Osteocyte (in vitro differentiated cells): ENCODE measurements around the gene PTPRK. TPM values are rescaled to one million over a fixed set of nuclear protein-coding genes. Genes with fewer than 3 reads are reported as not detected.

Experiments
- DNase-seq: peaks from one replicate; pipeline ENCODE4 v3.0.0; 2021; ENCODE audit warnings: mixed read lengths; ENCODE audit not compliant: unreplicated experiment; ENCODE audit errors: extremely low spot score
- H3K27ac Mint-ChIP-seq: one replicate; pipeline ENCODE4 v1.8.0; 2021; ENCODE audit warnings: mild to moderate bottlenecking, mixed read lengths; ENCODE audit not compliant: unreplicated experiment
- H3K27me3 Mint-ChIP-seq: one replicate; pipeline ENCODE4 v1.8.0; 2021; ENCODE audit warnings: mixed read lengths; ENCODE audit not compliant: unreplicated experiment
- H3K36me3 Mint-ChIP-seq: one replicate; pipeline ENCODE4 v1.8.0; 2021; ENCODE audit warnings: mixed read lengths; ENCODE audit not compliant: unreplicated experiment
- H3K4me1 Mint-ChIP-seq: one replicate; pipeline ENCODE4 v1.8.0; 2021; ENCODE audit warnings: mixed read lengths; ENCODE audit not compliant: unreplicated experiment
- H3K4me3 Mint-ChIP-seq: one replicate; pipeline ENCODE4 v1.8.0; 2021; ENCODE audit warnings: mild to moderate bottlenecking, moderate library complexity, mixed read lengths; ENCODE audit not compliant: unreplicated experiment
- H3K9me3 Mint-ChIP-seq: one replicate; pipeline ENCODE4 v1.8.0; 2021; ENCODE audit warnings: mixed read lengths; ENCODE audit not compliant: unreplicated experiment
- total RNA-seq: library from RNA; stranded (reverse); gene quantifications from 2 replicates; pipeline ENCODE4 v1.2.1, GENCODE V29; 2021
- TF ChIP-seq, protein P1 (sequence below): fragments of 200-600 bp; sonication (generic); IDR thresholded peaks from 2 replicates; pipeline ENCODE4 v1.5.0; 2021; ENCODE audit warnings: antibody characterized with exemption, mild to moderate bottlenecking, moderate library complexity

Gene PTPRK
- total RNA-seq, 1 donor from 2014 or later = 130 TPM

GRCh38 chr6:128379577-128379976 lies 140.8 kb downstream of the PTPRK start:
- TF ChIP-seq, protein P1, sequence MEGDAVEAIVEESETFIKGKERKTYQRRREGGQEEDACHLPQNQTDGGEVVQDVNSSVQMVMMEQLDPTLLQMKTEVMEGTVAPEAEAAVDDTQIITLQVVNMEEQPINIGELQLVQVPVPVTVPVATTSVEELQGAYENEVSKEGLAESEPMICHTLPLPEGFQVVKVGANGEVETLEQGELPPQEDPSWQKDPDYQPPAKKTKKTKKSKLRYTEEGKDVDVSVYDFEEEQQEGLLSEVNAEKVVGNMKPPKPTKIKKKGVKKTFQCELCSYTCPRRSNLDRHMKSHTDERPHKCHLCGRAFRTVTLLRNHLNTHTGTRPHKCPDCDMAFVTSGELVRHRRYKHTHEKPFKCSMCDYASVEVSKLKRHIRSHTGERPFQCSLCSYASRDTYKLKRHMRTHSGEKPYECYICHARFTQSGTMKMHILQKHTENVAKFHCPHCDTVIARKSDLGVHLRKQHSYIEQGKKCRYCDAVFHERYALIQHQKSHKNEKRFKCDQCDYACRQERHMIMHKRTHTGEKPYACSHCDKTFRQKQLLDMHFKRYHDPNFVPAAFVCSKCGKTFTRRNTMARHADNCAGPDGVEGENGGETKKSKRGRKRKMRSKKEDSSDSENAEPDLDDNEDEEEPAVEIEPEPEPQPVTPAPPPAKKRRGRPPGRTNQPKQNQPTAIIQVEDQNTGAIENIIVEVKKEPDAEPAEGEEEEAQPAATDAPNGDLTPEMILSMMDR = no peak
- Mint-ChIP-seq H3K27ac (no peak overlapping the region), H3K9me3 (peaks cover 17% of the 10 kb centered on the region), H3K27me3 (no peaks in the 10 kb centered on the region), H3K36me3 (peaks cover 25% of the 10 kb centered on the region), H3K4me3 (no peak overlapping the region), H3K4me1 (peaks cover 19% of the 10 kb centered on the region)
- no peak for DNase-seq

GRCh38 chr6:128376952-128377503 lies 143.4 kb downstream of the PTPRK start:
- Mint-ChIP-seq H3K9me3 (peaks cover 17% of the 10 kb centered on the region), H3K27ac (no peak overlapping the region), H3K4me3 (no peak overlapping the region), H3K27me3 (no peaks in the 10 kb centered on the region), H3K4me1 (peaks cover 22% of the 10 kb centered on the region), H3K36me3 (peaks cover 33% of the 10 kb centered on the region)
- TF ChIP-seq, protein P1 = no peak
- DNase-seq = no peak

- Mint-ChIP-seq H3K9me3 (no peaks in the 10 kb centered on the region), H3K27ac (peak overlapping the region; percentile 86), H3K4me3 (no peak overlapping the region), H3K36me3 (peaks cover 17% of the 10 kb centered on the region), H3K27me3 (no peaks in the 10 kb centered on the region), H3K4me1 (peaks cover 38% of the 10 kb centered on the region)
- TF ChIP-seq, protein P1 = no peak
- no peak for DNase-seq
Measured at GRCh38 chr6:128371136-128371535, 149.3 kb downstream of the PTPRK start.

GRCh38 chr6:128370072-128370471 lies 150.3 kb downstream of the PTPRK start:
- no peaks in the 10 kb centered on the region for H3K27me3 Mint-ChIP-seq
- peaks cover 38% of the 10 kb centered on the region for H3K4me1 Mint-ChIP-seq
- TF ChIP-seq, protein P1 = peak; percentile 18
- no peaks in the 10 kb centered on the region for H3K9me3 Mint-ChIP-seq
- no peak for DNase-seq
- H3K36me3 Mint-ChIP-seq = peaks cover 11% of the 10 kb centered on the region
- H3K27ac Mint-ChIP-seq = peak overlapping the region; percentile 87
- H3K4me3 Mint-ChIP-seq = no peak overlapping the region

DNA sequence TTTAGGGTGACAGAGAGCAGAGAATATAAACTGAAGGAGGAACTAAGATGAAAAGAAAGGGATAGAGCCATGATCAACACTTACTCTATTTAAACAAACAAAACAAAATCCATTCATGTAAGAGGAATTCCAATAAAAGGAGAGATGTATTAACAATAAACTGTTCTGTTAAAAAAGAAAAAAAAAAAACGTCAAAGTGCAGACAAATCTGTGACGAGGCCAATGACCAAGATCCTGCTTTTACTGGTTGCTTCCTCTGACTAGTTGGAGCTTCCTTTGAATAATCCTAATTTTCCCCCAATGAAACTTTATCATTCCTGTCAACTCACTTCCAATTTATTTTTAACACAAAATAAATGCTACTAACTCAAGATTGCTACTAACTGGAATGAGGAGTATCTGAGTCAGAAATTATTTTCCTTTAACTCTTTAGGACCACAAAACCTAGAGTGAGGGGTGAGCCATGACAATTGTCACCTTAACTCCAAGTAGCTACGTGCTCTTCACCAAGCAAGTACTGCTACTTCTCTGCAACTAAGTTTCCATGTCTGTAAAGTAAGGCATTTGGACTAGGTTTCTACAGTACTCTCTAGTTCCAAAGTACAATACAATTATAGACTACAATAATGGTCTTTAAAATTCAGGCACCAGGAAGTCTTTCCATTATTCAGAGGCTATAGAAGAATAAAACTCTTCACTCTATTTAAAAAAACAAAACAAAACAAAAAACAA lies 152.0 kb downstream of the PTPRK start:
- H3K4me3 Mint-ChIP-seq = no peak overlapping the region
- peaks cover 38% of the 10 kb centered on the region for H3K4me1 Mint-ChIP-seq
- TF ChIP-seq, protein P1 = no peak
- peaks cover 3% of the 10 kb centered on the region for H3K36me3 Mint-ChIP-seq
- no peak for DNase-seq
- H3K9me3 Mint-ChIP-seq = no peaks in the 10 kb centered on the region
- H3K27ac Mint-ChIP-seq = peak overlapping the region; percentile 73
- no peaks in the 10 kb centered on the region for H3K27me3 Mint-ChIP-seq
